MCF 10A (cell line): Measurements from ENCODE around the gene UFSP1. TPM values are rescaled to one million over a fixed set of nuclear protein-coding genes. Genes with fewer than 3 reads are reported as not detected.
"Not testable (repeated sequence)": the region's sequence is repeated elsewhere in the genome, so short reads cannot be mapped to it uniquely, and the experiment has no call there.

Experiments
- BruUV-seq: library from RNA; stranded (reverse); fragments of 400-500 nt; replicated peaks from 2 replicates; lab custom pipeline; 2021; lab: Mats Ljungman, UMichigan
- CTCF ChIA-PET: fragments of 300-600 bp; sonication (Branson Sonifier 250); formaldehyde crosslinking; extraction: SDS; loops from one replicate; lab custom pipeline; 2021; ENCODE audit warnings: antibody characterized with exemption, inconsistent platforms; lab: Yijun Ruan, JAX
- POLR2A ChIA-PET: fragments of 300-600, 350-650 bp; sonication (Branson Sonifier 250); formaldehyde crosslinking; extraction: SDS; loops from one replicate; lab custom pipeline; 2020; ENCODE audit warnings: antibody characterized with exemption, inconsistent platforms; lab: Yijun Ruan, JAX
- DNase-seq: peaks from one replicate; pipeline ENCODE4 v3.0.0-alpha.2; 2018; ENCODE audit not compliant: unreplicated experiment
- H3K27ac Mint-ChIP-seq: one replicate; pipeline ENCODE4 v1.8.0; 2022; ENCODE audit warnings: mild to moderate bottlenecking, low read depth, mixed read lengths; ENCODE audit not compliant: unreplicated experiment
- H3K27me3 Mint-ChIP-seq: one replicate; pipeline ENCODE4 v1.8.0; 2022; ENCODE audit warnings: mixed read lengths; ENCODE audit not compliant: insufficient read depth, unreplicated experiment
- H3K36me3 Mint-ChIP-seq: one replicate; pipeline ENCODE4 v1.8.0; 2022; ENCODE audit warnings: mild to moderate bottlenecking, moderate library complexity, mixed read lengths; ENCODE audit not compliant: insufficient read depth, unreplicated experiment
- H3K4me1 Mint-ChIP-seq: one replicate; pipeline ENCODE4 v1.8.0; 2022; ENCODE audit warnings: mixed read lengths; ENCODE audit not compliant: insufficient read depth, unreplicated experiment
- H3K4me3 Mint-ChIP-seq: one replicate; pipeline ENCODE4 v1.8.0; 2022; ENCODE audit warnings: mild to moderate bottlenecking, moderate library complexity, mixed read lengths; ENCODE audit not compliant: unreplicated experiment
- H3K9me3 Mint-ChIP-seq: one replicate; pipeline ENCODE4 v1.8.0; 2022; ENCODE audit warnings: mixed read lengths; ENCODE audit not compliant: unreplicated experiment
- intact Hi-C: fragments of 100-400 bp; cut with micrococcal nuclease; formaldehyde crosslinking; loops from 2 replicates; pipeline ENCODE4 v1.14.1; 2022
- total RNA-seq: library from RNA; stranded (reverse); gene quantifications from 2 replicates; pipeline ENCODE4 v1.2.3, GENCODE V29; 2022
- TF ChIP-seq, protein P1 (sequence below): fragments of 200-600 bp; IDR thresholded peaks from one replicate; pipeline ENCODE4 v1.8.0; 2022; ENCODE audit warnings: antibody characterized with exemption, mild to moderate bottlenecking; ENCODE audit not compliant: unreplicated experiment

The UFSP1 gene
- total RNA-seq, 1 experiment from 2014 or later: 2.8 TPM

DNA sequence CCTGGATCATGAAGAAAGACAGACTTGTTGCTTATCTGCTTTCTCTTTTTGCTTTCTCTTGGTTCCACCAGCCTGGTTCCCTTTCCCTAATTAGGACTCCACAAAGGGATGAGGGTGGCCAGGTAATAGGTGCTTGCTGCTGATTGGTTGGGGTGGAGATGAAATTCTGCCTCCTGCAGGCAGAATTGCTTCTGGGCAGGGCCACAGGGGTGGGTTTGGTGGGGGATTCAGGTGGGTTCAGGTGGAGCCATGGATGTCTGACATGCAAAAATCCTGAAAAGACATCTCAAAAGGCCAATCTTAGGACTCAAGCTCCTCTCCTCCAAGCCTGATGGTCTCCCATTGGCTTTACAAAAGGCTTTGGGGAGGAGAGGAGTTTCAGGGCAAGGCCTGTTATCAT lies 31.5 kb upstream of the UFSP1 start:
- peaks cover 43% of the 10 kb centered on the region for H3K27me3 Mint-ChIP-seq
- POLR2A ChIA-PET: no interaction called here
- CTCF ChIA-PET: no interaction called here
- no peaks in the 10 kb centered on the region for H3K4me1 Mint-ChIP-seq
- intact Hi-C loops: no loop called here
- no TSS peak for BruUV-seq
- H3K27ac Mint-ChIP-seq: no peak overlapping the region
- no peaks in the 10 kb centered on the region for H3K36me3 Mint-ChIP-seq
- H3K9me3 Mint-ChIP-seq: no peaks in the 10 kb centered on the region
- TF ChIP-seq, protein P1, sequence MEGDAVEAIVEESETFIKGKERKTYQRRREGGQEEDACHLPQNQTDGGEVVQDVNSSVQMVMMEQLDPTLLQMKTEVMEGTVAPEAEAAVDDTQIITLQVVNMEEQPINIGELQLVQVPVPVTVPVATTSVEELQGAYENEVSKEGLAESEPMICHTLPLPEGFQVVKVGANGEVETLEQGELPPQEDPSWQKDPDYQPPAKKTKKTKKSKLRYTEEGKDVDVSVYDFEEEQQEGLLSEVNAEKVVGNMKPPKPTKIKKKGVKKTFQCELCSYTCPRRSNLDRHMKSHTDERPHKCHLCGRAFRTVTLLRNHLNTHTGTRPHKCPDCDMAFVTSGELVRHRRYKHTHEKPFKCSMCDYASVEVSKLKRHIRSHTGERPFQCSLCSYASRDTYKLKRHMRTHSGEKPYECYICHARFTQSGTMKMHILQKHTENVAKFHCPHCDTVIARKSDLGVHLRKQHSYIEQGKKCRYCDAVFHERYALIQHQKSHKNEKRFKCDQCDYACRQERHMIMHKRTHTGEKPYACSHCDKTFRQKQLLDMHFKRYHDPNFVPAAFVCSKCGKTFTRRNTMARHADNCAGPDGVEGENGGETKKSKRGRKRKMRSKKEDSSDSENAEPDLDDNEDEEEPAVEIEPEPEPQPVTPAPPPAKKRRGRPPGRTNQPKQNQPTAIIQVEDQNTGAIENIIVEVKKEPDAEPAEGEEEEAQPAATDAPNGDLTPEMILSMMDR: no peak
- H3K4me3 Mint-ChIP-seq: no peak overlapping the region
- DNase-seq: no peak

DNA sequence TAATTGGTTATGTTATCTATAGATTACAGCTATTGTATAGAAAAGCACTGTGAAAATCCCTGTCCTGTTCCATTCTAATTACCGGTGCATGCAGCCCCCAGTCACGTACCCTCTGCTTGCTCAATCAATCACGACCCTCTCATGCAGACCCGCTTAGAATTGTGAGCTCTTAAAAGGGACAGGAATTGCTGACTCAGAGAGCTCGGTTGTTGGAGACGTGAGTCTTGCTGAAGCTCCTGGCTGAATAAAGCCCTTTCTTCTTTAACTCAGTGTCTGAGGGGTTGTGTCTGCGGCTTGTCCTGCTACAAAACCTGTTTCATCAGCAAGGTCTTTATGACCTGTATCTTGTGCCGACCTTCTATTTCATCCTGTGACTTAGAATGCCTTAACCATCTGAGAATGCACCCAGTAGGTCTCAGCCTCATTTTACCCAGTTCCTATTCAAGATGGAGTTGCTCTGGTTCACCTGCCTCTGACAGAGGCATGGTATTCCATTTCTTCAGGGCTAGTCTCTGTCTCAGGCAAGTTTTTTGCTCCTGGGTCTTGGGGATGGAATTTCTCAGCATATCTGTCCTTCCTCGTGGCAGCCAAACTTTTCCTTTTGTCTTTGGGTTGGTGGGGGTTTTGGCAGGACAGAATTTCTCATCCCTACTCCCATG lies 30.4 kb upstream of the UFSP1 start:
- CTCF ChIA-PET, DNase-seq, BruUV-seq, H3K36me3 Mint-ChIP-seq, H3K4me1 Mint-ChIP-seq, H3K9me3 Mint-ChIP-seq, H3K27ac Mint-ChIP-seq, H3K4me3 Mint-ChIP-seq, intact Hi-C loops, POLR2A ChIA-PET: not testable (repeated sequence)
- peaks cover 43% of the 10 kb centered on the region for H3K27me3 Mint-ChIP-seq

DNA sequence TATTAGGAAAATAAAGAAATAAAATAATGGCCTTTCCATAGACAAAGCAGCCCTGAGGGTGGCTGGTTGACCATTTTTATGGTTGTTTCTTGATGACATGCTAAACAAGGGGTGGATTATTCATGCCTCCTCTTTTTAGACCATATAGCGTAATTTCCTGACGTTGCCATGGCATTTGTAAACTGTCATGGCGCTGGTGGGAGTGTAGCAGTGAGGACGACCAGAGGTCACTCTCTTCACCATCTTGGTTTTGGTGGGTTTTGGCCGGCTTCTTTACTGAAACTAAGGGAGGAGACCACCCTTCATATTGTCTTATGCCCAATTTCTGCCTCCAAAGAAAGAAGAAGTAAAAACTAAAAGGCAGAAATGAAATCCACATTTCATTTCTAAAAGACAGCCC lies 29.8 kb upstream of the UFSP1 start:
- CTCF ChIA-PET, H3K4me3 Mint-ChIP-seq, intact Hi-C loops, POLR2A ChIA-PET, H3K27ac Mint-ChIP-seq, BruUV-seq, H3K9me3 Mint-ChIP-seq, DNase-seq, H3K4me1 Mint-ChIP-seq, H3K36me3 Mint-ChIP-seq: not testable (repeated sequence)
- peaks cover 43% of the 10 kb centered on the region for H3K27me3 Mint-ChIP-seq

- CTCF ChIA-PET: no interaction called here
- H3K27ac Mint-ChIP-seq: no peak overlapping the region
- H3K36me3 Mint-ChIP-seq: no peaks in the 10 kb centered on the region
- H3K9me3 Mint-ChIP-seq: peaks cover 7% of the 10 kb centered on the region
- no peaks in the 10 kb centered on the region for H3K4me1 Mint-ChIP-seq
- no peak overlapping the region for H3K4me3 Mint-ChIP-seq
- BruUV-seq: no TSS peak
- POLR2A ChIA-PET: no interaction called here
- intact Hi-C loops: no loop called here
- peaks cover 10% of the 10 kb centered on the region for H3K27me3 Mint-ChIP-seq
- DNase-seq: peak; percentile 53
- TF ChIP-seq, protein P1: no peak
Measured at GRCh38 chr7:100914879-100915447, 25.4 kb upstream of the UFSP1 start.

- intact Hi-C loops: no loop called here
- BruUV-seq: no TSS peak
- Mint-ChIP-seq H3K4me3 (no peak overlapping the region), H3K36me3 (no peaks in the 10 kb centered on the region), H3K4me1 (no peaks in the 10 kb centered on the region), H3K27ac (no peak overlapping the region), H3K9me3 (peaks cover 7% of the 10 kb centered on the region), H3K27me3 (peaks cover 4% of the 10 kb centered on the region)
- ChIA-PET POLR2A (no interaction called here), CTCF (interaction anchor here (0.7 kb wide), 1 partner anchor 16 kb away, joined by 3 read pairs; no protein-coding TSS in a partner anchor)
- TF ChIP-seq, protein P1: no peak
- no peak for DNase-seq
Measured at GRCh38 chr7:100914208-100914878, 24.8 kb upstream of the UFSP1 start.
